ENCODE results near the gene NEGR1.

- TF ChIP-seq POLR2A (IDR thresholded peaks at IDR 0.05) (no peak), CTCF (IDR thresholded peaks at IDR 0.05) (no peak)
Measured at GRCh38 chr1:71625004-71625403, 657.3 kb downstream of the NEGR1 start.
